Tracheal epithelial cell (primary cell): Measurements from ENCODE around the gene FBP1. TPM values are rescaled to one million over a fixed set of nuclear protein-coding genes. Genes with fewer than 3 reads are reported as not detected.

Source experiments
- total RNA-seq: library from RNA; depleted of rRNA; stranded (reverse); fragments of >200 nt; gene quantifications from 2 replicates; pipeline ENCODE4 v1.2.1, GENCODE V29; 2014

The FBP1 gene
- total RNA-seq: not detected in 2 replicates

GRCh38 chr9:94639061-94639998, at the start of gene FBP1:
FBP1 (minus strand) TSS chr9:94639518; CDS start chr9:94639310, 208 bp downstream.

GRCh38 chr9:94593459-94594345, 45.6 kb downstream of the FBP1 start, which contains the start of gene FBP2:
FBP2 (minus strand) TSS chr9:94593824; CDS start chr9:94593726, 98 bp downstream.

DNA sequence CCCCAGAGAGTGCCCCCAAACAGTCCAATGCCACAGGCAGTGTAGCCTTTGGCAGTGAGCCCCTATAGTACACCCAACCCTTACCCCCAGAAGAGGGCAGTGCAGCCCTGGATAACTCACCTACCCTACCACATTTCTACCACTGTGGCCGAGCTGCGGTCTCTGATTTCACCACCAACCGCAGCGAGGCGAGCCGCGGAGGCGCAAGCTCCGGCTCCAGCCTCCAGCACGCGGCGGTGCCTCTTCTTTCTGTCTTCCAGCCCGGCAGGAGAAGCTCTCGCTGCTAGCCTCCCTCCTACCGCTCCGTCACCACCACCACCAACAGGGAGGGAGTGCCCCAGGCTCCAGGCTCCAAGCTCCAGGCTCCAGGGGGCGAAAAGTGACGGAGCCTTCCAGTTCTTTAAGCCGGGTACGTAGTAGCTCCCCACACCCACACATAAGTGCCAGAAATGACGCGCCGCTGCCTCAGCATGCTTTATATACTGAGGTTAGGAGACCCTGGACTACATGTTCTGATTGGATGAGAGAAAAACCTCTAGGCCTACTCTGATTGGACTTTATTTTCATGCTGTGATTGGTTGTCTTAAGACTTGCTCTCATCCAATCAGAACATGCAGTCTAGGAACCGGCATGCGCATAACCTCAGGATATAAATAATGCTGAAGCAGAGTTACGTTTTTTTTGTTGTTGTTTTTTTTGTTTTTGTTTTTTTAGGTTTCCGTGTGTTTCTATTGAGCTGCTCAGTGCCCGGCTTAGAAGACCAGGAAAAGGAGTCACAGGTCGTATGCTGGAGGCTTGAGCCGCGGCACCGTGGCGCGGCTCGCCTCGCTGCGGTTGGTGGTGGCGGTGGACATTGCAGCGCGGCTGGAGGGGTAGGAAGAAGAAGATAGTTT, 84.6 kb downstream of the FBP1 start, which contains the start of gene PCAT7:
PCAT7 (plus strand) TSS at position 645 of the 893 bp plus-strand sequence.

Other genes with a start within 250 kb of the FBP1 start
- under 0.01 TPM in 1 of 2 replicates, not detected in the other for gene PCAT7, start 84.4 kb downstream of the FBP1 start, total RNA-seq
- not detected in 2 replicates for gene FBP2, start 45.7 kb downstream of the FBP1 start, total RNA-seq
- 83.4 and 136 TPM in 2 replicates for gene AOPEP, start 87.2 kb upstream of the FBP1 start, total RNA-seq